ENCODE measurements around the gene C16orf92.
A peak's percentile ranks its signal among the peaks of the same experiment; 100 is the strongest.

C16orf92 gene

GRCh38 chr16:30060836-30061554 lies 38.0 kb downstream of the C16orf92 start:
- TF ChIP-seq CTCF (IDR thresholded peaks at IDR 0.05; ENCODE audit: low read depth, low read length): no peak
- no peak for DNase-seq (ENCODE audit: extremely low read depth, low read depth)

GRCh38 chr16:30063278-30063892 lies 40.4 kb downstream of the C16orf92 start:
- no peak for DNase-seq (ENCODE audit: extremely low read depth, low read depth)
- no peak for TF ChIP-seq CTCF (IDR thresholded peaks at IDR 0.05; ENCODE audit: low read depth, low read length)

- TF ChIP-seq CTCF (IDR thresholded peaks at IDR 0.05; ENCODE audit: low read depth, low read length): peak; percentile 14; the same call in 1 of the 2 replicates
- no peak for DNase-seq (ENCODE audit: extremely low read depth, low read depth)
Observed at GRCh38 chr16:30063893-30064728, 41.1 kb downstream of the C16orf92 start.

- TF ChIP-seq CTCF (IDR thresholded peaks at IDR 0.05; ENCODE audit: low read depth, low read length): no peak
- DNase-seq (ENCODE audit: extremely low read depth, low read depth): no peak
Observed at GRCh38 chr16:30064729-30065101, 41.7 kb downstream of the C16orf92 start.

GRCh38 chr16:30065102-30065942 lies 42.3 kb downstream of the C16orf92 start, which contains the start of gene ALDOA:
ALDOA (plus strand) TSS chr16:30065760; CDS start chr16:30066898, 1,138 bp downstream.
- no peak for TF ChIP-seq CTCF (IDR thresholded peaks at IDR 0.05; ENCODE audit: low read depth, low read length)
- DNase-seq (ENCODE audit: extremely low read depth, low read depth): peak; percentile 98

- no peak for TF ChIP-seq CTCF (IDR thresholded peaks at IDR 0.05; ENCODE audit: low read depth, low read length)
- DNase-seq (ENCODE audit: extremely low read depth, low read depth): no peak
Observed at GRCh38 chr16:30065943-30066760, 43.2 kb downstream of the C16orf92 start.
